Vagina (tissue), 2 donors: ENCODE measurements around the gene CT45A7.
"Not testable (repeated sequence)": the region's sequence is repeated elsewhere in the genome, so short reads cannot be mapped to it uniquely, and the experiment has no call there.

Source experiments
- CTCF ChIP-seq, 3 experiments: fragments of 450-650 bp in 2 of 3; fragments of 200-600 bp in 1 of 3; sonication (generic) in 1 of 3; IDR thresholded peaks; one replicate each; pipeline ENCODE4 v1.5.1; 2017 to 2019; ENCODE audit warnings: antibody characterized with exemption in 3 of 3, mild to moderate bottlenecking in 2 of 3, moderate library complexity in 2 of 3
- POLR2A ChIP-seq, 2 donors: fragments of 450-650 bp; IDR thresholded peaks; one replicate each; pipeline ENCODE4 v1.6.1; 2017; ENCODE audit warnings: antibody characterized with exemption in 2 of 2, mild to moderate bottlenecking in 2 of 2, moderate library complexity in 2 of 2

GRCh38 chrX:135819912-135820311, 17.2 kb downstream of the CT45A7 start, which contains the start of gene CT45A2:
- not testable (repeated sequence) for TF ChIP-seq CTCF, POLR2A (IDR thresholded peaks at IDR 0.05)
